Epithelial cell of prostate (primary cell): ENCODE measurements around the gene PTCD1.

Source experiments
- DNase-seq: peaks from one replicate; pipeline ENCODE4 v3.0.0-alpha.2; 2011; ENCODE audit warnings: low read depth, low spot score
- H3K27ac ChIP-seq: fragments of 450-650 bp; 2 replicates; pipeline ENCODE4 v1.5.1; 2017; ENCODE audit warnings: mild to moderate bottlenecking

The PTCD1 gene

GRCh38 chr7:99410635-99411034 is 28.0 kb downstream of the PTCD1 start:
- no peak overlapping the region for H3K27ac ChIP-seq
- no peak for DNase-seq

GRCh38 chr7:99409806-99410205 is 28.8 kb downstream of the PTCD1 start:
- H3K27ac ChIP-seq = peak overlapping the region; percentile 97
- DNase-seq = no peak

- DNase-seq = no peak
- H3K27ac ChIP-seq = peak overlapping the region; percentile 97
These were observed 29.4 kb downstream of the PTCD1 start for GRCh38 chr7:99409192-99409572.

GRCh38 chr7:99408379-99409191 is 30.0 kb downstream of the PTCD1 start, which contains the start of the genes BUD31 and PDAP1:
Gene BUD31, plus strand, starts transcription at chr7:99408969. Its CDS starts 2,124 bp downstream, at chr7:99411093.
Gene PDAP1, minus strand, starts transcription at chr7:99408597. Its CDS starts 49 bp downstream, at chr7:99408548.
- DNase-seq = peak; percentile 77
- peak within 1 kb of the TSS; percentile 97 for H3K27ac ChIP-seq

- no peak for DNase-seq
- H3K27ac ChIP-seq = peak overlapping the region; percentile 97
These were observed 30.7 kb downstream of the PTCD1 start for GRCh38 chr7:99407872-99408378.

GRCh38 chr7:99406557-99406956 is 32.0 kb downstream of the PTCD1 start:
- no peak overlapping the region for H3K27ac ChIP-seq
- no peak for DNase-seq

- no peak for DNase-seq
These were observed 33.6 kb downstream of the PTCD1 start for GRCh38 chr7:99404977-99405320.

GRCh38 chr7:99404235-99404976 is 34.2 kb downstream of the PTCD1 start:
- H3K27ac ChIP-seq = no peak overlapping the region

More at GRCh38 chr7:99404977-99405320, 33.6 kb downstream of the PTCD1 start:
- no peak overlapping the region for H3K27ac ChIP-seq

GRCh38 chr7:99403764-99404163 is 34.8 kb downstream of the PTCD1 start:
- DNase-seq = no peak

More at GRCh38 chr7:99404235-99404976, 34.2 kb downstream of the PTCD1 start:
- no peak for DNase-seq

GRCh38 chr7:99402854-99403253 is 35.7 kb downstream of the PTCD1 start:
- no peak for DNase-seq

More at GRCh38 chr7:99403764-99404163, 34.8 kb downstream of the PTCD1 start:
- H3K27ac ChIP-seq = no peak overlapping the region

GRCh38 chr7:99399597-99399996 is 39.0 kb downstream of the PTCD1 start:
- DNase-seq = no peak
- no peak overlapping the region for H3K27ac ChIP-seq

More at GRCh38 chr7:99402854-99403253, 35.7 kb downstream of the PTCD1 start:
- H3K27ac ChIP-seq = no peak overlapping the region

GRCh38 chr7:99398891-99399445 is 39.6 kb downstream of the PTCD1 start:
- no peak overlapping the region for H3K27ac ChIP-seq
- no peak for DNase-seq

GRCh38 chr7:99397297-99397983 is 41.2 kb downstream of the PTCD1 start:
- DNase-seq = no peak
- peak overlapping the region; percentile 4 for H3K27ac ChIP-seq

GRCh38 chr7:99396418-99397296 is 41.9 kb downstream of the PTCD1 start:
- no peak overlapping the region for H3K27ac ChIP-seq
- DNase-seq = no peak

GRCh38 chr7:99395616-99396327 is 42.8 kb downstream of the PTCD1 start:
- H3K27ac ChIP-seq = no peak overlapping the region

GRCh38 chr7:99394188-99394502 is 44.5 kb downstream of the PTCD1 start:
- H3K27ac ChIP-seq = no peak overlapping the region
- no peak for DNase-seq

More at GRCh38 chr7:99395616-99396327, 42.8 kb downstream of the PTCD1 start:
- no peak for DNase-seq

- H3K27ac ChIP-seq = peak overlapping the region; percentile 31
- no peak for DNase-seq
These were observed 45.0 kb downstream of the PTCD1 start for GRCh38 chr7:99393355-99394187.
